GM23338 (cell line): ENCODE measurements around the gene UGT1A4.

Source experiments
- CTCF ChIP-seq, 2 experiments: fragments of 200-600 bp in 1 of 2; sonication (generic) in 1 of 2; conservative IDR thresholded peaks; 2 replicates each; pipeline versions ENCODE4 v1.5.1 to v1.6.1; 2016 to 2017; ENCODE audit warnings: antibody characterized with exemption in 2 of 2, low read depth in 2 of 2, mild to moderate bottlenecking in 2 of 2, moderate library complexity in 1 of 2
- STAT1 ChIP-seq: IDR thresholded peaks from one replicate; pipeline ENCODE4 v1.6.1; 2016; ENCODE audit warnings: antibody characterized with exemption; ENCODE audit not compliant: unreplicated experiment

GRCh38 chr2:233779722-233780121, 61.2 kb downstream of the UGT1A4 start:
- TF ChIP-seq CTCF (conservative IDR thresholded peaks at IDR 0.05; ENCODE audit: low read depth in 2 of 2) = no peak
- TF ChIP-seq STAT1 = no peak
